Breast epithelium (tissue), 3 donors: ENCODE measurements around the gene NPTXR.

ENCODE experiments used
- CTCF ChIP-seq, 3 donors: fragments of 450-650 bp; IDR thresholded peaks; one replicate each; pipeline ENCODE4 v1.5.1; 2016 to 2017; ENCODE audit warnings: antibody characterized with exemption in 3 of 3, mild to moderate bottlenecking in 3 of 3, moderate library complexity in 3 of 3
- POLR2A ChIP-seq: fragments of 450-650 bp; IDR thresholded peaks from one replicate; pipeline ENCODE4 v1.6.1; 2016; ENCODE audit warnings: antibody characterized with exemption, mild to moderate bottlenecking, moderate library complexity
- POLR2AphosphoS5 ChIP-seq, 3 donors: sonication (generic); formaldehyde crosslinking; IDR thresholded peaks; one replicate each; pipeline ENCODE4 v1.6.1; 2017; ENCODE audit warnings: antibody characterized with exemption in 3 of 3

- TF ChIP-seq CTCF (IDR thresholded peaks at IDR 0.05) (no peak), POLR2A (no peak), POLR2AphosphoS5 (IDR thresholded peaks at IDR 0.05) (no peak)
Observed at GRCh38 chr22:38773363-38773946, 70.4 kb downstream of the NPTXR start.
